ENCODE results near the gene TXN2.

DNA sequence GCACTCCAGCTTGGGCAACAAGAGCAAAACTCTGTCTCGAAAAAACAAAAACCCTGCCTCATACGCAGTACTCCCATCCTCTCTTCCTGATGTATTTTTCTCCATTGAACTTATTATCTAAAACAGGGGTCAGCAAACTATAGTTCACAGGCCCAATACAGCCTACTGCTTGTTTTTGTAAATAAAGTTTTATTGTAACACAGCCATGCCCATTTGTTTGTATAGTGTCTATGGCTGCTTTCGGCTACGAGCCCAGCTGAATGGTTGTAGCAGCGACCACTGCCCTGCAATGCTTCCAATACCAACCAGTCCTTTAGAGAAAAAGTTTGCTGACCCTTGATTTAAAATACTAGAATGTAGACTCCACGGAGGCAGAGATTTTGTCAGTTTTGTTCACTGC is 6.1 kb downstream of the TXN2 start:
- TF ChIP-seq, protein P1, sequence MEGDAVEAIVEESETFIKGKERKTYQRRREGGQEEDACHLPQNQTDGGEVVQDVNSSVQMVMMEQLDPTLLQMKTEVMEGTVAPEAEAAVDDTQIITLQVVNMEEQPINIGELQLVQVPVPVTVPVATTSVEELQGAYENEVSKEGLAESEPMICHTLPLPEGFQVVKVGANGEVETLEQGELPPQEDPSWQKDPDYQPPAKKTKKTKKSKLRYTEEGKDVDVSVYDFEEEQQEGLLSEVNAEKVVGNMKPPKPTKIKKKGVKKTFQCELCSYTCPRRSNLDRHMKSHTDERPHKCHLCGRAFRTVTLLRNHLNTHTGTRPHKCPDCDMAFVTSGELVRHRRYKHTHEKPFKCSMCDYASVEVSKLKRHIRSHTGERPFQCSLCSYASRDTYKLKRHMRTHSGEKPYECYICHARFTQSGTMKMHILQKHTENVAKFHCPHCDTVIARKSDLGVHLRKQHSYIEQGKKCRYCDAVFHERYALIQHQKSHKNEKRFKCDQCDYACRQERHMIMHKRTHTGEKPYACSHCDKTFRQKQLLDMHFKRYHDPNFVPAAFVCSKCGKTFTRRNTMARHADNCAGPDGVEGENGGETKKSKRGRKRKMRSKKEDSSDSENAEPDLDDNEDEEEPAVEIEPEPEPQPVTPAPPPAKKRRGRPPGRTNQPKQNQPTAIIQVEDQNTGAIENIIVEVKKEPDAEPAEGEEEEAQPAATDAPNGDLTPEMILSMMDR (IDR thresholded peaks at IDR 0.05 in 4 of 5, conservative IDR thresholded peaks at IDR 0.05 in 1 of 5) = no peak
- no peak for TF ChIP-seq POLR2A (IDR thresholded peaks at IDR 0.05)
